LNCAP (cell line): ENCODE results near the gene EIF5A.

Experiments
- TF ChIP-seq, protein P1 (sequence below): fragments of 450-650 bp; IDR thresholded peaks from 2 replicates; pipeline ENCODE4 v1.5.1; 2017; ENCODE audit warnings: mild to moderate bottlenecking

Gene EIF5A

GRCh38 chr17:7347630-7348477, 40.4 kb downstream of the EIF5A start:
- TF ChIP-seq, protein P1, sequence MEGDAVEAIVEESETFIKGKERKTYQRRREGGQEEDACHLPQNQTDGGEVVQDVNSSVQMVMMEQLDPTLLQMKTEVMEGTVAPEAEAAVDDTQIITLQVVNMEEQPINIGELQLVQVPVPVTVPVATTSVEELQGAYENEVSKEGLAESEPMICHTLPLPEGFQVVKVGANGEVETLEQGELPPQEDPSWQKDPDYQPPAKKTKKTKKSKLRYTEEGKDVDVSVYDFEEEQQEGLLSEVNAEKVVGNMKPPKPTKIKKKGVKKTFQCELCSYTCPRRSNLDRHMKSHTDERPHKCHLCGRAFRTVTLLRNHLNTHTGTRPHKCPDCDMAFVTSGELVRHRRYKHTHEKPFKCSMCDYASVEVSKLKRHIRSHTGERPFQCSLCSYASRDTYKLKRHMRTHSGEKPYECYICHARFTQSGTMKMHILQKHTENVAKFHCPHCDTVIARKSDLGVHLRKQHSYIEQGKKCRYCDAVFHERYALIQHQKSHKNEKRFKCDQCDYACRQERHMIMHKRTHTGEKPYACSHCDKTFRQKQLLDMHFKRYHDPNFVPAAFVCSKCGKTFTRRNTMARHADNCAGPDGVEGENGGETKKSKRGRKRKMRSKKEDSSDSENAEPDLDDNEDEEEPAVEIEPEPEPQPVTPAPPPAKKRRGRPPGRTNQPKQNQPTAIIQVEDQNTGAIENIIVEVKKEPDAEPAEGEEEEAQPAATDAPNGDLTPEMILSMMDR = no peak

DNA sequence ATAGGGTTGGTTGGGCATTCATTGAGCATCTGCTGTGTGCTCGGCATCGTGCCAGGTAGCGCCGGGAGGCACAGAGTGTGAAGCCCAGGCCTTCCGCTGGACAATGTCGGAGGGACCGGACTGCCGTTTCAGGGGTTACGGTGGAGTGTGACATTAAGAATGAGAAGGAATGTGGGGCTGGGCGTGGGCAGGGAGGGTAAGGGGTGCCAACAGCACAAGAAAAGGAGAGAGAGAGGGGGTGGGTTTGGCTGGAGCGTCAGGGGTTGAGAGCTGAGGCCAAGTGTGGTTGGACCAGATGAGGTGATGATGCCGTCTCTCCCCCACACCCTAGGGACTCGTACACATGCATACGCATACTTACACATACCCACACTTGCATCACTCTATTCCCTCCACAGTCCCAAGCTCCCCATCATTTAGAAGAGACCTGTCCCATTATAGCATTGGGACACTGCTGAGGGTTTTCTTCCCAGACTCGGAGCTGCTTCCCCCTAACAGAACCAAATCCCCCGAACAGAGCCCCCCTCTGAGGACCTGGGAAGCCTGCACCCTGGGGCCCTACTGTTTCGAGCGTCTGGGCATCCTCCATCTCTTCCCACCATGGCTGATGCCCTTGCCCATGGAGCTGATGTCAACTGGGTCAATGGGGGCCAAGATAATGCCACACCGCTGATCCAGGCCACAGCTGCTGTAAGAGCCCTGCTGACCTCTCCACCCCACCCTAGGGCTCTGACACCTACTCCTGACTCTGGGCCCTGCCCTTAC, 41.2 kb downstream of the EIF5A start:
- TF ChIP-seq, protein P1 = no peak

- TF ChIP-seq, protein P1 = no peak
These were observed 44.5 kb downstream of the EIF5A start, which contains the start of gene KCTD11 for GRCh38 chr17:7351665-7352502. Gene KCTD11 (plus strand): TSS chr17:7352162.

- TF ChIP-seq, protein P1 = peak; percentile 27; the same call in 1 of the 2 replicates
These were observed 45.1 kb downstream of the EIF5A start for GRCh38 chr17:7352503-7352889.

GRCh38 chr17:7352910-7353635, 45.6 kb downstream of the EIF5A start:
- TF ChIP-seq, protein P1 = no peak

DNA sequence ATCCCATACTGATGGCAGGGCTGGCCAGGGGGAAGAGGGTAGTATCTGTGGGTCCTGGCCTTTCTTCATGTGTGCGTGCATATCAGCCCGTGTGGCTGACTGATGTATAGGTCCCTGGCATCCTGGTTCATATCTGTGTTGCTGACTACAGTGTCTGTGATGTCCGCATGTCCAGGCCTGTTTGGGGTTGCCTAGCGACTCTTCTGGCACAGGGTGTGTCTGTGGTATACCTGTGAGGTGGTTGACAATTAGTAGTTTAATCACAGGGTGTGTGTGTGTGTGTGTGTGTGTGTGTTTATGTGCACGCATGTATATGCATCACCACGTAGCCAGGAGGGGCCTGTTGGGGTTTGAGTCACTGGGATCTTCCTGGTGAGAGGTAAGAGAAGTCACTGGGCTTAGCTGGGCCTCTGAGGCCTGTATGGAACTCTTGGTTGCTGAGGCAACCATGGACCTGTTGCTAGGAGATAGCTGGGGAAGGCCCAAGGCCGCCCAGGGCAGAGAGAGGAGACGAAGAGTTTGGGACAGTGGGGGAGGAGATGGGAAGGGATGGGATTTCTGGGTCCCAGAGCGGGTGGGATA, 46.9 kb downstream of the EIF5A start:
- TF ChIP-seq, protein P1 = no peak
